ENCODE data around the gene C3orf80. TPM values are rescaled to one million over a fixed set of nuclear protein-coding genes. Genes with fewer than 3 reads are reported as not detected.
"Not testable (repeated sequence)": the region's sequence is repeated elsewhere in the genome, so short reads cannot be mapped to it uniquely, and the experiment has no call there.

C3orf80 gene
- 1.0 TPM for total RNA-seq
- 1.6 TPM for polyA plus RNA-seq

GRCh38 chr3:160225176-160226025 lies at the start of gene C3orf80:
Gene C3orf80, plus strand, starts transcription at chr3:160225422. Its CDS starts 214 bp downstream, at chr3:160225636.
- no peaks in the 10 kb centered on the region for H3K36me3 ChIP-seq (ENCODE audit: insufficient read depth)
- under 1% methylated on average over 104 of the region's 104 CpGs for WGBS
- H3K27ac ChIP-seq (ENCODE audit: low read depth), result no peak within 1 kb of the TSS
- peaks cover 5% of the 10 kb centered on the region for H3K4me1 ChIP-seq (ENCODE audit: insufficient read depth)
- H3K4me3 ChIP-seq (ENCODE audit: low read depth, low read length), result peak within 1 kb of the TSS; percentile 62
- DNase-seq (ENCODE audit: extremely low spot score), result no peak

GRCh38 chr3:160176923-160177322 lies 48.3 kb upstream of the C3orf80 start:
- DNase-seq (ENCODE audit: extremely low spot score), result no peak
- Histone ChIP-seq H3K4me1 (ENCODE audit: insufficient read depth) (no peaks in the 10 kb centered on the region), H3K36me3 (ENCODE audit: insufficient read depth) (no peaks in the 10 kb centered on the region), H3K27ac (ENCODE audit: low read depth) (no peak overlapping the region), H3K4me3 (ENCODE audit: low read depth, low read length) (no peak overlapping the region)

GRCh38 chr3:160178661-160179060 lies 46.6 kb upstream of the C3orf80 start:
- not testable (repeated sequence) for H3K27ac ChIP-seq (ENCODE audit: low read depth); DNase-seq (ENCODE audit: extremely low spot score)

GRCh38 chr3:160179403-160179802 lies 45.8 kb upstream of the C3orf80 start:
- WGBS, result 83% methylated on average over 2 of the region's 4 CpGs
- H3K4me3 ChIP-seq (ENCODE audit: low read depth, low read length); H3K27ac ChIP-seq (ENCODE audit: low read depth); DNase-seq (ENCODE audit: extremely low spot score); H3K36me3 ChIP-seq (ENCODE audit: insufficient read depth); H3K4me1 ChIP-seq (ENCODE audit: insufficient read depth): not testable (repeated sequence)

More at GRCh38 chr3:160178661-160179060, 46.6 kb upstream of the C3orf80 start:
- 95% methylated on average over 32 of the region's 35 CpGs for WGBS
- H3K4me3 ChIP-seq (ENCODE audit: low read depth, low read length); H3K4me1 ChIP-seq (ENCODE audit: insufficient read depth); H3K36me3 ChIP-seq (ENCODE audit: insufficient read depth): not testable (repeated sequence)

- Histone ChIP-seq H3K36me3 (ENCODE audit: insufficient read depth) (no peaks in the 10 kb centered on the region), H3K27ac (ENCODE audit: low read depth) (no peak overlapping the region), H3K4me3 (ENCODE audit: low read depth, low read length) (no peak overlapping the region), H3K4me1 (ENCODE audit: insufficient read depth) (no peaks in the 10 kb centered on the region)
- 62% methylated on average over 2 of the region's 2 CpGs for WGBS
- DNase-seq (ENCODE audit: extremely low spot score), result no peak
Measured at GRCh38 chr3:160179906-160180305, 45.3 kb upstream of the C3orf80 start.

- peak; percentile 59 for DNase-seq (ENCODE audit: extremely low spot score)
- no peaks in the 10 kb centered on the region for H3K4me1 ChIP-seq (ENCODE audit: insufficient read depth)
- H3K27ac ChIP-seq (ENCODE audit: low read depth), result no peak overlapping the region
- no peak overlapping the region for H3K4me3 ChIP-seq (ENCODE audit: low read depth, low read length)
- WGBS, result 5% methylated on average over 11 of the region's 11 CpGs
- H3K36me3 ChIP-seq (ENCODE audit: insufficient read depth), result no peaks in the 10 kb centered on the region
Measured at GRCh38 chr3:160180581-160181216, 44.5 kb upstream of the C3orf80 start.

GRCh38 chr3:160183345-160184076 lies 41.7 kb upstream of the C3orf80 start:
- DNase-seq (ENCODE audit: extremely low spot score), result no peak
- 74% methylated on average over 4 of the region's 4 CpGs for WGBS
- no peaks in the 10 kb centered on the region for H3K36me3 ChIP-seq (ENCODE audit: insufficient read depth)
- H3K4me3 ChIP-seq (ENCODE audit: low read depth, low read length), result no peak overlapping the region
- H3K4me1 ChIP-seq (ENCODE audit: insufficient read depth), result no peaks in the 10 kb centered on the region
- H3K27ac ChIP-seq (ENCODE audit: low read depth), result no peak overlapping the region

GRCh38 chr3:160184655-160185054 lies 40.6 kb upstream of the C3orf80 start:
- DNase-seq (ENCODE audit: extremely low spot score), result no peak
- Histone ChIP-seq H3K27ac (ENCODE audit: low read depth) (no peak overlapping the region), H3K4me1 (ENCODE audit: insufficient read depth) (no peaks in the 10 kb centered on the region), H3K4me3 (ENCODE audit: low read depth, low read length) (no peak overlapping the region), H3K36me3 (ENCODE audit: insufficient read depth) (no peaks in the 10 kb centered on the region)
- 22% methylated on average over 3 of the region's 3 CpGs for WGBS

GRCh38 chr3:160185751-160186150 lies 39.5 kb upstream of the C3orf80 start:
- Histone ChIP-seq H3K27ac (ENCODE audit: low read depth) (no peak overlapping the region), H3K36me3 (ENCODE audit: insufficient read depth) (no peaks in the 10 kb centered on the region)
- no peak for DNase-seq (ENCODE audit: extremely low spot score)

GRCh38 chr3:160187288-160187687 lies 37.9 kb upstream of the C3orf80 start:
- DNase-seq (ENCODE audit: extremely low spot score), result no peak
- H3K4me3 ChIP-seq (ENCODE audit: low read depth, low read length), result no peak overlapping the region
- 98% methylated on average over 2 of the region's 2 CpGs for WGBS
- H3K27ac ChIP-seq (ENCODE audit: low read depth), result no peak overlapping the region
- H3K4me1 ChIP-seq (ENCODE audit: insufficient read depth), result no peaks in the 10 kb centered on the region
- H3K36me3 ChIP-seq (ENCODE audit: insufficient read depth), result no peaks in the 10 kb centered on the region

More at GRCh38 chr3:160185751-160186150, 39.5 kb upstream of the C3orf80 start:
- Histone ChIP-seq H3K4me1 (ENCODE audit: insufficient read depth) (no peaks in the 10 kb centered on the region), H3K4me3 (ENCODE audit: low read depth, low read length) (no peak overlapping the region)

- 93% methylated on average over 1 of the region's 1 CpG for WGBS
- Histone ChIP-seq H3K4me1 (ENCODE audit: insufficient read depth) (no peaks in the 10 kb centered on the region), H3K36me3 (ENCODE audit: insufficient read depth) (no peaks in the 10 kb centered on the region), H3K27ac (ENCODE audit: low read depth) (no peak overlapping the region), H3K4me3 (ENCODE audit: low read depth, low read length) (no peak overlapping the region)
- DNase-seq (ENCODE audit: extremely low spot score), result no peak
Measured at GRCh38 chr3:160192310-160193029, 32.8 kb upstream of the C3orf80 start.

- no peak for DNase-seq (ENCODE audit: extremely low spot score)
- 85% methylated on average over 6 of the region's 6 CpGs for WGBS
Measured at GRCh38 chr3:160193644-160194192, 31.5 kb upstream of the C3orf80 start.

GRCh38 chr3:160194438-160194837 lies 30.8 kb upstream of the C3orf80 start:
- WGBS, result 94% methylated on average over 1 of the region's 1 CpG
- DNase-seq (ENCODE audit: extremely low spot score), result no peak
- H3K27ac ChIP-seq (ENCODE audit: low read depth), result no peak overlapping the region
- H3K36me3 ChIP-seq (ENCODE audit: insufficient read depth), result no peaks in the 10 kb centered on the region
- H3K4me3 ChIP-seq (ENCODE audit: low read depth, low read length), result no peak overlapping the region
- H3K4me1 ChIP-seq (ENCODE audit: insufficient read depth), result no peaks in the 10 kb centered on the region

More at GRCh38 chr3:160193644-160194192, 31.5 kb upstream of the C3orf80 start:
- Histone ChIP-seq H3K4me1 (ENCODE audit: insufficient read depth) (no peaks in the 10 kb centered on the region), H3K27ac (ENCODE audit: low read depth) (no peak overlapping the region), H3K4me3 (ENCODE audit: low read depth, low read length) (no peak overlapping the region), H3K36me3 (ENCODE audit: insufficient read depth) (no peaks in the 10 kb centered on the region)

Data from urinary bladder (tissue), 4 donors.